AG04449 (cell line): ENCODE results near the gene TALDO1.

ENCODE experiments used
- CTCF ChIA-PET: fragments of 350-600 bp; formaldehyde crosslinking; extraction: SDS; loops from one replicate; lab custom pipeline; 2021; ENCODE audit warnings: antibody characterized with exemption; lab: Yijun Ruan, JAX
- POLR2A ChIA-PET: fragments of 400-600, 350-600 bp; formaldehyde crosslinking; extraction: SDS; loops from one replicate; lab custom pipeline; 2020; ENCODE audit warnings: antibody characterized with exemption, inconsistent platforms; lab: Yijun Ruan, JAX
- DNase-seq: peaks from one replicate; pipeline ENCODE4 v3.0.0-alpha.2; 2010; ENCODE audit warnings: low read depth, low spot score
- H3K4me3 ChIP-seq: 2 replicates; pipeline ENCODE4 v1.5.1; 2011; ENCODE audit warnings: low read depth, mild to moderate bottlenecking, control low read depth, low read length
- TF ChIP-seq, protein P1 (sequence below): IDR thresholded peaks from one replicate; pipeline ENCODE4 v1.5.1; 2011; ENCODE audit warnings: mild to moderate bottlenecking, moderate library complexity, low read length, control low read depth, inconsistent platforms; ENCODE audit not compliant: insufficient read depth; ENCODE audit errors: missing control alignments

The TALDO1 gene

DNA sequence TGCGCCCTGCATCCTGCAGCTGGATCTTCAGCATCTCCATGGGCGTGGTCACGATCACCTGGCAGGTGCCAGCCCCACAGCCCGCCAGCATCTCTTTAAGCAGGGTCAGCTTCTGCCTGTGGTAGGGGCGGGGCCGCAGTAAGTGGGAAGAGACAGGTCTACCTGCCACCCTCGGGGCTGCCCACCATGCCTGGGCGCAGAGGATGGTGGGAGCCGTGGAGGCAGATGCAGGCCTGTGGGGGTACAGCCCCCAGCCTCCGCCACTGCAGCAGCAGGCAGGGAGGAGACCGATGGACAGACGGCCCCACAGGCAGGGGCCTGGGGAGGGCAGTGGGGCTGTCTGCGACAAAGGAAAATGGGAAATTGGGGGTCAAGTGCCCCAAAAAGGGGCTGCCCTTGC, 45.6 kb downstream of the TALDO1 start:
- DNase-seq: no peak
- H3K4me3 ChIP-seq: no peak overlapping the region
- ChIA-PET CTCF (interaction anchor here (2.4 kb wide), 1 partner anchor 8 kb away, joined by 13 read pairs; no protein-coding TSS in a partner anchor), POLR2A (no interaction called here)
- TF ChIP-seq, protein P1, sequence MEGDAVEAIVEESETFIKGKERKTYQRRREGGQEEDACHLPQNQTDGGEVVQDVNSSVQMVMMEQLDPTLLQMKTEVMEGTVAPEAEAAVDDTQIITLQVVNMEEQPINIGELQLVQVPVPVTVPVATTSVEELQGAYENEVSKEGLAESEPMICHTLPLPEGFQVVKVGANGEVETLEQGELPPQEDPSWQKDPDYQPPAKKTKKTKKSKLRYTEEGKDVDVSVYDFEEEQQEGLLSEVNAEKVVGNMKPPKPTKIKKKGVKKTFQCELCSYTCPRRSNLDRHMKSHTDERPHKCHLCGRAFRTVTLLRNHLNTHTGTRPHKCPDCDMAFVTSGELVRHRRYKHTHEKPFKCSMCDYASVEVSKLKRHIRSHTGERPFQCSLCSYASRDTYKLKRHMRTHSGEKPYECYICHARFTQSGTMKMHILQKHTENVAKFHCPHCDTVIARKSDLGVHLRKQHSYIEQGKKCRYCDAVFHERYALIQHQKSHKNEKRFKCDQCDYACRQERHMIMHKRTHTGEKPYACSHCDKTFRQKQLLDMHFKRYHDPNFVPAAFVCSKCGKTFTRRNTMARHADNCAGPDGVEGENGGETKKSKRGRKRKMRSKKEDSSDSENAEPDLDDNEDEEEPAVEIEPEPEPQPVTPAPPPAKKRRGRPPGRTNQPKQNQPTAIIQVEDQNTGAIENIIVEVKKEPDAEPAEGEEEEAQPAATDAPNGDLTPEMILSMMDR: no peak

DNA sequence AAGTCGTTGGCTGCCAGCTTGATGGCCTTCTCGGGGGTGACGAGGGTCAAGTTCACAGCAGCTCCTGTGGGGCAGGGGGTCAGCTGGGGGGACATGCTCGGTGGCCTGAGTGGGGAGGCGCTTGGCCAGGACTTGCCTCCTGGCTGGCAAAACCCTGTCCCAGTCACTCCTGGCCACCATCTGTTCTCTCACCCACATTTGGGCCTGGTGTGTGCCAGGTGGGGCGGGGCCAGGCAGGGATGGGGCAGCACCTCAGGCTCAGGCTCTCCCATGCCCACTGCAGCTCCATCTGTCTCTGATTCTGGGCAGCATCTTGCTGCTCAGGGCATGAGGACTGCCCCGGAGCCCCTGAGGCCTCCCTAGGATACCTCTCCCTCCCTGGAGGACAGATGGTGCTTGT, 46.3 kb downstream of the TALDO1 start:
- no peak for DNase-seq
- TF ChIP-seq, protein P1: no peak
- POLR2A ChIA-PET: interaction anchor here (1.4 kb wide), 1 partner anchor 9 kb away, joined by 3 read pairs; no protein-coding TSS in a partner anchor
- no peak overlapping the region for H3K4me3 ChIP-seq
- CTCF ChIA-PET: interaction anchor here (2.4 kb wide), 1 partner anchor 9 kb away, joined by 13 read pairs; no protein-coding TSS in a partner anchor

DNA sequence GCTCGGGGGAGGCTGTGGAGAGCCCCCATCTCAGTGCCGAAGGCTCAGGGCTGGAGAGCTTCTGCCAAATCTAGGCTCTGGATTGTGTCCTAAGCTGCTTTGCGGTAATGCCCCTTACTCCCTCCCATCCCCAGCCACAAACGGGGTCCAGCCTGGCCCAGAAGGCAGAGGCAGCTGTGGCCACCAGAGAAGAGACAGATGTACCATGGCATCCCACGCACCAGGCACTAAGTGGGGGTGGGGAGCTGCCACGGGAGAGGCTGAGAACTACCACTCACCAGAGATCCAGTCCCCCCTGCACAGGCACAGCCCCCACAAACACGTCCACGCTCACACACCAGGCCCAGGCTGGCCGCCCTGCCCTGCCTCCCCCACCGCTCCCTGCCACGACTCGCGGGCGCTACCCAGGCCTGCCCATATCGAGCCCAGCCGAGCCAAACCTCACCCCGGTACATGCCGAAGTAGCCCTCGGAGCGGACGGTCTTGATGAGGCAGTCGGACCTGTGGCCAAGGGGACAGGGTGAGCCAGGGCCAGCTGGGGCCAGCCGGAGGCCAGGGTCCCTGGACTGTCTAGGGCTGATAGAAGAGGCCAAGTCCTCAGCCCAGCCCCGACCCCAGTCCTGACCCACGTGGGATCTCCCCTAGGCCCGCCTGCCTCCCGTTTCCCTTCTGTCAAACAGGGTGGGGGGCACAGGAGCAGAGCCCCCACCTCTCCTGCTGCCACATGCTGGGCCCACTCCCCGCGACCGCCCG, 46.9 kb downstream of the TALDO1 start:
- TF ChIP-seq, protein P1: no peak
- ChIA-PET POLR2A (interaction anchor here (1.4 to 2.8 kb wide), 2 partner anchors 9 to 17 kb away, joined by 3 to 10 read pairs; partner anchors contain the start of gene GATD1), CTCF (interaction anchor here (2.4 kb wide), 1 partner anchor 10 kb away, joined by 13 read pairs; no protein-coding TSS in a partner anchor)
- H3K4me3 ChIP-seq: no peak overlapping the region
- no peak for DNase-seq

DNA sequence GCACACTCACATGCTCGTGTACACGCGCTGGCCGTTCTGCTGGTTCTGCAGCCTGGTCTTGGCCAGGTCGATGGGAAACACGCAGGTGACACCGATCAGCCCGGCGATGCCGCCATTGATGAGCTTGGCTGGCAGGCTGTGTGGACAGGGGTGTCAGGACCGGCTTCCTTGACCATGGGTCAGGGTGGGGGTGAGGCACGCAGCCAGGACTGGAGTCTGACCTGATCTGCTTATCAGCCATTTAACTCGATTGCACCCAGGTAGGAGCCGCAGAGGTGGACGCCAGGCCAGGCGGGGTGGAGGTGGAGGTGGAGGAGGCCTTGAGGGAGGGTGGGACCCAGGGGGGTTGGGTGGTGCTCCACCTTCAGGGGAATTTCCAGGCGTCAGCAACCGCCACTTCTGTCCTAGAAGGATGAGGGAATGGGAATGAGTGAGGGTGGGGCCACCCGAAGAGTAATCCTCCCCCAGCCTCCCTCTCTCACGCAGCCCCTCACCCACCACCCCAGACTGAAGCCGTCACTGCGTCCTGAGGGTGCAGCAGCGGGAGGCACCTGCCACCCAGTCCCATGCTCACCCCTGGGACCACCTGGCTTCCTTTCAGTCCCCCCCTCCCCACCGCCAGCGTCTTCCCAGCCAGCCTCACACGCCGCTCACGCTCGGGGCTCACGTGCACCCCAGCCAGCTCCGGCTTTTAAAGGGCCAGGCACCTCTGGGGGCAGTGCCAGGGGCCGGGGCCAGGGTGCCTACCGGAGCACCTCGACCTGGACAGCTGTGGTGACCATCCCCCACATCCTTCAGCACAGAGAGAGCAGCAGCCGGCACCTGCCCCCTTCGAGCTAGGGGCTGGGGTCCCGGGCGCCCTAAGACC, 47.7 kb downstream of the TALDO1 start:
- CTCF ChIA-PET: interaction anchor here (0.6 to 1.4 kb wide), 2 partner anchors 11 kb away, joined by 4 to 6 read pairs; no protein-coding TSS in a partner anchor
- TF ChIP-seq, protein P1: no peak
- POLR2A ChIA-PET: interaction anchor here (1.2 to 2.8 kb wide), 5 partner anchors 9 to 24 kb away, joined by 4 to 11 read pairs (median 6); partner anchors contain the start of genes GATD1 and PNPLA2
- H3K4me3 ChIP-seq: peak overlapping the region; percentile 81
- DNase-seq: no peak

DNA sequence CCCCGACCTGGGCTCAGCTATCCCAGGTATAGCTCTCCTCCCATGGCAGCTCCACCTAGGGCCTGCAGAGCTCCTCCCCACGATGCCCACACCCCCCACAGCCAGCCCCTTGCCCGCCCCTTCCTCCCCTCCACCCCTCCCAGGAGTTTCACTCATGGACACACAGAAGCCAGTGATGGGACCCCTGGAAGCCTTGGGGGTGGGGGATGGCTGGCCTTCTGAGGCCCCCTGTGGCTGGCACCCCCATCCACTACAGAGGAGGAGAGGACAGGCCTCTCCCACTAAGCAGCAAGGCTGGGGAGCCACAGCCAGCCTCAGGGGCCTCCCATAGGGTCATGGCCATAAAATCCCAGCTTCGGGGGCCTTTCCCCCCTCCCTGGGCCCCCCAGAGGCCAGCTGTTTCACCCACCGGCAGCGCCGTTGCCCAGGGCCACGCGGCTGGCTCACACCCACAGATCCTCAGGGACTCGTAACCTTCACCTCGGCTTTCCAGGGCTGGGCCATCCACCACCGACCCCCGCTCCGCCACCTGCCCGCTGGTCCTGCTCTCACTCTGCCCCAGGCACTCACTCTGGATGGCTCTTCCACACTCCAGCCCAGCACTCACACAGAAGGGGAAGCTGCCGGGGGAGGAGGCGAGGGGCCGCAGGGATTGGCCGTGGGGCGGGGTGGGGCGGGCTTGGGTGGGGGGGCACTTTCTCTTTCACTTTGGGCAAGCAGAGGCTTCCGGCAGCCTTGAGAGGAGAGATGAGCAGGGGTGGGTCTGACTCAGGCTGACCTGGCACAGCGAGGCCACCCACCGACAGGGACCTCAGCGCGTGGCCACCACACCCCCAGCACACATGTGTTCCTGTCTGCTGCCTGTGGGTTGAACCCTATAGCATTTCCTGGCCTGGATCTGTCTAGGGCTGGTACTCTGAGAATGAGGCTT, 48.6 kb downstream of the TALDO1 start:
- no peak for DNase-seq
- ChIA-PET CTCF (interaction anchor here (1.1 to 1.4 kb wide), 2 partner anchors 12 to 34 kb away, joined by 3 to 6 read pairs; no protein-coding TSS in a partner anchor), POLR2A (interaction anchor here (1.2 to 2.8 kb wide), 7 partner anchors 8 to 48 kb away, joined by 4 to 11 read pairs (median 6); partner anchors contain the start of genes GATD1, PNPLA2 and RPLP2)
- H3K4me3 ChIP-seq: peak overlapping the region; percentile 81
- TF ChIP-seq, protein P1: no peak
